GM18526 (cell line): Measurements from ENCODE around the gene ANKLE2.

ENCODE experiments used
- POLR2A ChIP-seq: IDR thresholded peaks from 3 replicates; pipeline ENCODE4 v1.6.1; 2011; ENCODE audit not compliant: insufficient read length; ENCODE audit errors: extremely low read depth

Gene ANKLE2

GRCh38 chr12:132761032-132761920, at the start of gene ANKLE2:
ANKLE2 (minus strand) TSS chr12:132761832; CDS start chr12:132761798, 34 bp downstream.
- TF ChIP-seq POLR2A = no peak

GRCh38 chr12:132807295-132808092, 45.9 kb upstream of the ANKLE2 start:
- no peak for TF ChIP-seq POLR2A

GRCh38 chr12:132806857-132807256, 45.2 kb upstream of the ANKLE2 start:
- TF ChIP-seq POLR2A = no peak

- TF ChIP-seq POLR2A = no peak
Observed at GRCh38 chr12:132804426-132804861, 42.8 kb upstream of the ANKLE2 start.

GRCh38 chr12:132803888-132804287, 42.3 kb upstream of the ANKLE2 start:
- TF ChIP-seq POLR2A = no peak

- TF ChIP-seq POLR2A = no peak
Observed at GRCh38 chr12:132803125-132803524, 41.5 kb upstream of the ANKLE2 start.

- no peak for TF ChIP-seq POLR2A
Observed at GRCh38 chr12:132801741-132802140, 40.1 kb upstream of the ANKLE2 start.

- no peak for TF ChIP-seq POLR2A
Observed at GRCh38 chr12:132798836-132799235, 37.2 kb upstream of the ANKLE2 start.

GRCh38 chr12:132797820-132798570, 36.4 kb upstream of the ANKLE2 start:
- no peak for TF ChIP-seq POLR2A

GRCh38 chr12:132795847-132796246, 34.2 kb upstream of the ANKLE2 start:
- no peak for TF ChIP-seq POLR2A

- no peak for TF ChIP-seq POLR2A
Observed at GRCh38 chr12:132789099-132789471, 27.5 kb upstream of the ANKLE2 start.

GRCh38 chr12:132788375-132789098, 26.9 kb upstream of the ANKLE2 start:
- TF ChIP-seq POLR2A = no peak

- TF ChIP-seq POLR2A = no peak
Observed at GRCh38 chr12:132787877-132788276, 26.2 kb upstream of the ANKLE2 start.

GRCh38 chr12:132786192-132786591, 24.6 kb upstream of the ANKLE2 start:
- no peak for TF ChIP-seq POLR2A

GRCh38 chr12:132784580-132784979, 22.9 kb upstream of the ANKLE2 start:
- no peak for TF ChIP-seq POLR2A

GRCh38 chr12:132783917-132784531, 22.4 kb upstream of the ANKLE2 start:
- no peak for TF ChIP-seq POLR2A
